HG03575 (cell line): ENCODE data around the gene AATK.

ENCODE experiments used
- ATAC-seq: cut with Tn5 transposase; IDR thresholded peaks from one replicate; pipeline ENCODE4 v1.9.1; 2021; ENCODE audit not compliant: unreplicated experiment, insufficient number of reproducible peaks, low FRiP score; ENCODE audit errors: extremely low read depth

AATK gene

GRCh38 chr17:81068411-81069134, 97.4 kb downstream of the AATK start:
- ATAC-seq: no peak

- no peak for ATAC-seq
Observed at GRCh38 chr17:81067391-81067811, 98.6 kb downstream of the AATK start.
